Measurements from ENCODE around the gene SYNGR4. TPM values are rescaled to one million over a fixed set of nuclear protein-coding genes. Genes with fewer than 3 reads are reported as not detected.
A peak's percentile ranks its signal among the peaks of the same experiment; 100 is the strongest.

SYNGR4 gene
- total RNA-seq, 1 donor from 2014 or later = not detected

GRCh38 chr19:48393559-48394330 is 29.6 kb downstream of the SYNGR4 start, which contains the start of gene GRIN2D:
TSS of gene GRIN2D (plus strand) at chr19:48393668. CDS start at chr19:48398393, 4,725 bp downstream.
- peaks cover 43% of the 10 kb centered on the region for H3K4me1 ChIP-seq
- no peak for DNase-seq (ENCODE audit: extremely low spot score in 2 of 2)
- no peaks in the 10 kb centered on the region for H3K36me3 ChIP-seq
- H3K27ac ChIP-seq = no peak within 1 kb of the TSS
- H3K9me3 ChIP-seq = no peaks in the 10 kb centered on the region
- H3K27me3 ChIP-seq = peaks cover 17% of the 10 kb centered on the region
- TF ChIP-seq, protein P1, sequence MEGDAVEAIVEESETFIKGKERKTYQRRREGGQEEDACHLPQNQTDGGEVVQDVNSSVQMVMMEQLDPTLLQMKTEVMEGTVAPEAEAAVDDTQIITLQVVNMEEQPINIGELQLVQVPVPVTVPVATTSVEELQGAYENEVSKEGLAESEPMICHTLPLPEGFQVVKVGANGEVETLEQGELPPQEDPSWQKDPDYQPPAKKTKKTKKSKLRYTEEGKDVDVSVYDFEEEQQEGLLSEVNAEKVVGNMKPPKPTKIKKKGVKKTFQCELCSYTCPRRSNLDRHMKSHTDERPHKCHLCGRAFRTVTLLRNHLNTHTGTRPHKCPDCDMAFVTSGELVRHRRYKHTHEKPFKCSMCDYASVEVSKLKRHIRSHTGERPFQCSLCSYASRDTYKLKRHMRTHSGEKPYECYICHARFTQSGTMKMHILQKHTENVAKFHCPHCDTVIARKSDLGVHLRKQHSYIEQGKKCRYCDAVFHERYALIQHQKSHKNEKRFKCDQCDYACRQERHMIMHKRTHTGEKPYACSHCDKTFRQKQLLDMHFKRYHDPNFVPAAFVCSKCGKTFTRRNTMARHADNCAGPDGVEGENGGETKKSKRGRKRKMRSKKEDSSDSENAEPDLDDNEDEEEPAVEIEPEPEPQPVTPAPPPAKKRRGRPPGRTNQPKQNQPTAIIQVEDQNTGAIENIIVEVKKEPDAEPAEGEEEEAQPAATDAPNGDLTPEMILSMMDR (IDR thresholded peaks at IDR 0.05) = no peak
- TF ChIP-seq POLR2AphosphoS5 (IDR thresholded peaks at IDR 0.05; ENCODE audit: insufficient read depth in 1 of 2, low read depth in 1 of 2) = no peak
- no peak for TF ChIP-seq POLR2A (IDR thresholded peaks at IDR 0.05)
- intact Hi-C loops (cut with DNase I) = no loop called here
- H3K4me3 ChIP-seq = peak within 1 kb of the TSS; percentile 2 to 12

GRCh38 chr19:48394331-48395169 is 30.4 kb downstream of the SYNGR4 start:
- intact Hi-C loops (cut with DNase I) = no loop called here
- no peak for DNase-seq (ENCODE audit: extremely low spot score in 2 of 2)
- Histone ChIP-seq H3K4me1 (peaks cover 35% of the 10 kb centered on the region), H3K27ac (no peak overlapping the region), H3K9me3 (no peaks in the 10 kb centered on the region), H3K27me3 (peaks cover 17% of the 10 kb centered on the region), H3K36me3 (no peaks in the 10 kb centered on the region), H3K4me3 (peak overlapping the region in 1 of 2 donors; percentile 7)
- TF ChIP-seq, protein P1 (IDR thresholded peaks at IDR 0.05) = no peak
- no peak for TF ChIP-seq POLR2A (IDR thresholded peaks at IDR 0.05)
- TF ChIP-seq POLR2AphosphoS5 (IDR thresholded peaks at IDR 0.05; ENCODE audit: insufficient read depth in 1 of 2, low read depth in 1 of 2) = no peak

GRCh38 chr19:48395170-48395455 is 30.9 kb downstream of the SYNGR4 start:
- no peak overlapping the region for H3K4me3 ChIP-seq
- H3K36me3 ChIP-seq = no peaks in the 10 kb centered on the region
- H3K9me3 ChIP-seq = no peaks in the 10 kb centered on the region
- intact Hi-C loops (cut with DNase I) = no loop called here
- peaks cover 30% of the 10 kb centered on the region for H3K4me1 ChIP-seq
- H3K27ac ChIP-seq = no peak overlapping the region
- TF ChIP-seq POLR2AphosphoS5 (IDR thresholded peaks at IDR 0.05; ENCODE audit: insufficient read depth in 1 of 2, low read depth in 1 of 2) = no peak
- no peak for TF ChIP-seq POLR2A (IDR thresholded peaks at IDR 0.05)
- TF ChIP-seq, protein P1 (IDR thresholded peaks at IDR 0.05) = no peak
- H3K27me3 ChIP-seq = peaks cover 17% of the 10 kb centered on the region
- DNase-seq (ENCODE audit: extremely low spot score in 2 of 2) = no peak

- TF ChIP-seq POLR2A (IDR thresholded peaks at IDR 0.05) (no peak), POLR2AphosphoS5 (IDR thresholded peaks at IDR 0.05; ENCODE audit: insufficient read depth in 1 of 2, low read depth in 1 of 2) (no peak)
- TF ChIP-seq, protein P1 (IDR thresholded peaks at IDR 0.05) = no peak
- H3K36me3 ChIP-seq = no peaks in the 10 kb centered on the region
- no peak overlapping the region for H3K4me3 ChIP-seq
- no peak for DNase-seq (ENCODE audit: extremely low spot score in 2 of 2)
- peaks cover 26% of the 10 kb centered on the region for H3K4me1 ChIP-seq
- no peaks in the 10 kb centered on the region for H3K9me3 ChIP-seq
- H3K27me3 ChIP-seq = peaks cover 17% of the 10 kb centered on the region
- H3K27ac ChIP-seq = no peak overlapping the region
- intact Hi-C loops (cut with DNase I) = no loop called here
These were observed 31.3 kb downstream of the SYNGR4 start for GRCh38 chr19:48395499-48395898.
